ENCODE results near the gene DYNC2I2.

Gene DYNC2I2

DNA sequence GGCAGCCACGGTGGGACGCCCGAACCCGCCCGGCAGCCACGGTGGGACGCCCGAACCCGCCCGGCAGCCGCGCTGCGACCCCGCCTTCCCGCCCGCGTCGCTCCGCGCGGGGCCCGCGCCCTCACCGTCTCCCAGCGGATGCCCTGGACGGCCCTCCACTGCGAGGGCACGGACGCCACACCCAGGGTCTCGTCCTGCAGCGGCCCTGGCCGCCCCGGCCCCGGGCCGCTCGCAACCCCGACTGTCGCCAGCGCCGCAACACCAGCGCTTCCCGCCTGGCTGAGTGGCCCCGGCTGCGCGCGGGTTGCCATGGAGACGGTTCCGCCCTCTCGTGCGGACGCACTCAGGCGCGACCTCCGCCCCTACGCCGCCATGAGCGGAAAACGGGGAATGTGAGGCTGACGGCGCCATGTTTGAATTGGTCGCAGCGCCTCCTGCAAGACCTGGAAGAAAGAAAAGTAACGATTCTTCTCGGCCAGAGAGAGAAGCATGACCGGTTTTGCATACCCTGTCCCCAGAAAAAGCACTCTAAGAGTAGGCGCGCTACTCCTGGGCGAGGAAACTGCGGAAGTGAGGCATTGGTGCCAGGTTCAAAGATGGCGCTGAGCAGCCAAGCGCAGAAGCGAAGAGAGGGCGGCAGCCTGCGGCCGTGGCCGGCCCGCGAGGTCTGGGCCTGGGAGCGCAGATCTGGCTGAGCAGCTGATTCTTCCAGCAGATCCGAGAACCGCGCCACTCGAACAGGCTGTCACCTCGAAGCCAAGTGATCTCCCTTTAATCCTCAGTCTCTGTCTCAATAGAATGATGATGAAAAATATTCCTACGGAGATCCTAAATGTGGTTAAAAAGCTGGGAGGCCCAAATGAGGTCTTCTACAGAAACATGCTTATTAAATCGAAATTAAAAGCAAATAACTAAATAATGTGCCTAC lies at the start of gene DYNC2I2:
TSS of gene DYNC2I2 (minus strand) at position 432 of the 928 bp plus-strand sequence. CDS start at position 311, 121 bp downstream.
- CTCF ChIA-PET, result interaction anchor here (0.6 kb wide), 1 partner anchor 231 kb away, joined by 3 read pairs; no protein-coding TSS in a partner anchor
- POLR2A ChIA-PET (ENCODE audit: low non-redundant PET), result interaction anchor here (0.5 kb wide), 1 partner anchor 26 kb away, joined by 4 read pairs; no protein-coding TSS in a partner anchor
- H3K27ac ChIP-seq, result peak within 1 kb of the TSS; percentile 97
- TF ChIP-seq, protein P1, sequence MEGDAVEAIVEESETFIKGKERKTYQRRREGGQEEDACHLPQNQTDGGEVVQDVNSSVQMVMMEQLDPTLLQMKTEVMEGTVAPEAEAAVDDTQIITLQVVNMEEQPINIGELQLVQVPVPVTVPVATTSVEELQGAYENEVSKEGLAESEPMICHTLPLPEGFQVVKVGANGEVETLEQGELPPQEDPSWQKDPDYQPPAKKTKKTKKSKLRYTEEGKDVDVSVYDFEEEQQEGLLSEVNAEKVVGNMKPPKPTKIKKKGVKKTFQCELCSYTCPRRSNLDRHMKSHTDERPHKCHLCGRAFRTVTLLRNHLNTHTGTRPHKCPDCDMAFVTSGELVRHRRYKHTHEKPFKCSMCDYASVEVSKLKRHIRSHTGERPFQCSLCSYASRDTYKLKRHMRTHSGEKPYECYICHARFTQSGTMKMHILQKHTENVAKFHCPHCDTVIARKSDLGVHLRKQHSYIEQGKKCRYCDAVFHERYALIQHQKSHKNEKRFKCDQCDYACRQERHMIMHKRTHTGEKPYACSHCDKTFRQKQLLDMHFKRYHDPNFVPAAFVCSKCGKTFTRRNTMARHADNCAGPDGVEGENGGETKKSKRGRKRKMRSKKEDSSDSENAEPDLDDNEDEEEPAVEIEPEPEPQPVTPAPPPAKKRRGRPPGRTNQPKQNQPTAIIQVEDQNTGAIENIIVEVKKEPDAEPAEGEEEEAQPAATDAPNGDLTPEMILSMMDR (conservative IDR thresholded peaks at IDR 0.05; ENCODE audit: low read depth), result no peak
- peak; percentile 98 for DNase-seq (ENCODE audit: low spot score)

DNA sequence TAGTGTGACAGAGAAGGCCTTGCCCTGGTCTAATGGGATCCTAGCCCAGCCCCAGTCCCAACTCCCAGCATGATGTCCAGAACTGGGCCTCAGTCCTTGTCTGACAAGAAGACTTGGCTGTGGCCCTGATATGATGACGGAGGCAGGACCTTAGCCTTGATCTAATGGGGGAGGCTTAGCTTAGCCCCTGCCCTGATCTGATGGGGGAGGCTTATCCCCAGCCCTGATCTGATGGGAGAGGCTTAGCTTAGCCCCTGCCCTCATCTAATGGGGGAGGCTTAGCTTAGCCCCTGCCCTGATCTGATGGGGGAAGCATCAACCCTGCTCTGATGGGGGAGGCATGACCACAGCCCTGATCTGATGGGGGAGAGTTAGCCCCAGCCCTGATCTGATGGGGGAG lies 49.4 kb upstream of the DYNC2I2 start:
- peak overlapping the region; percentile 81 for H3K27ac ChIP-seq
- TF ChIP-seq, protein P1 (conservative IDR thresholded peaks at IDR 0.05; ENCODE audit: low read depth), result no peak
- ChIA-PET CTCF (interaction anchor here (0.6 to 0.8 kb wide), 4 partner anchors 11 to 247 kb away, joined by 3 to 8 read pairs (median 5); no protein-coding TSS in a partner anchor), POLR2A (ENCODE audit: low non-redundant PET) (interaction anchor here (0.5 to 1.1 kb wide), 3 partner anchors 18 to 173 kb away, joined by 4 to 13 read pairs (median 4); partner anchors contain the start of gene ZDHHC12)
- DNase-seq (ENCODE audit: low spot score), result no peak

- ChIA-PET CTCF (interaction anchor here (0.6 kb wide), 4 partner anchors 12 to 771 kb away, joined by 3 to 6 read pairs (median 5); no protein-coding TSS in a partner anchor), POLR2A (ENCODE audit: low non-redundant PET) (interaction anchor here (0.6 kb wide), 2 partner anchors 19 to 172 kb away, joined by 3 to 4 read pairs; partner anchors contain the start of gene ZDHHC12)
- H3K27ac ChIP-seq, result peak overlapping the region; percentile 81
- TF ChIP-seq, protein P1 (conservative IDR thresholded peaks at IDR 0.05; ENCODE audit: low read depth), result no peak
- no peak for DNase-seq (ENCODE audit: low spot score)
Measured at GRCh38 chr9:128705051-128705965, 48.7 kb upstream of the DYNC2I2 start.

GRCh38 chr9:128704356-128704670 lies 47.7 kb upstream of the DYNC2I2 start:
- DNase-seq (ENCODE audit: low spot score), result no peak
- peak overlapping the region; percentile 81 for H3K27ac ChIP-seq
- TF ChIP-seq, protein P1 (conservative IDR thresholded peaks at IDR 0.05; ENCODE audit: low read depth), result no peak
- ChIA-PET POLR2A (ENCODE audit: low non-redundant PET) (no interaction called here), CTCF (interaction anchor here (0.6 to 0.9 kb wide), 4 partner anchors 10 to 770 kb away, joined by 3 to 6 read pairs (median 4); no protein-coding TSS in a partner anchor)

- ChIA-PET POLR2A (ENCODE audit: low non-redundant PET) (no interaction called here), CTCF (interaction anchor here (0.5 to 0.9 kb wide), 7 partner anchors 9 to 452 kb away, joined by 3 to 4 read pairs (median 3); partner anchors contain the start of gene ZDHHC12)
- no peak for DNase-seq (ENCODE audit: low spot score)
- H3K27ac ChIP-seq, result peak overlapping the region; percentile 81
- TF ChIP-seq, protein P1 (conservative IDR thresholded peaks at IDR 0.05; ENCODE audit: low read depth), result no peak
Measured at GRCh38 chr9:128703616-128704355, 47.1 kb upstream of the DYNC2I2 start.

Data from RWPE1 (cell line).